LNCAP (cell line): ENCODE measurements around the gene DPP6.

ENCODE experiments used
- CTCF ChIP-seq: fragments of 450-650 bp; IDR thresholded peaks from 2 replicates; pipeline ENCODE4 v1.5.1; 2017; ENCODE audit warnings: mild to moderate bottlenecking

Gene DPP6

GRCh38 chr7:154877031-154877430 lies 824.8 kb downstream of the DPP6 start:
- no peak for TF ChIP-seq CTCF

- TF ChIP-seq CTCF, result no peak
Measured at GRCh38 chr7:154879629-154880028, 827.4 kb downstream of the DPP6 start.

- no peak for TF ChIP-seq CTCF
Measured at GRCh38 chr7:154880513-154880912, 828.3 kb downstream of the DPP6 start.

- TF ChIP-seq CTCF, result no peak
Measured at GRCh38 chr7:154881026-154881425, 828.8 kb downstream of the DPP6 start.

GRCh38 chr7:154881526-154881925 lies 829.3 kb downstream of the DPP6 start:
- TF ChIP-seq CTCF, result no peak

GRCh38 chr7:154882931-154883474 lies 830.8 kb downstream of the DPP6 start:
- TF ChIP-seq CTCF, result no peak

- no peak for TF ChIP-seq CTCF
Measured at GRCh38 chr7:154884348-154884920, 832.2 kb downstream of the DPP6 start.

- TF ChIP-seq CTCF, result no peak
Measured at GRCh38 chr7:154886591-154886990, 834.4 kb downstream of the DPP6 start.
